Measurements from ENCODE around the gene ZNF584. TPM values are rescaled to one million over a fixed set of nuclear protein-coding genes. Genes with fewer than 3 reads are reported as not detected.

The ZNF584 gene
- total and polyA plus RNA-seq, 2 donors (not counting 3 experiments of a cell fraction or from before 2014, with no cell fraction given): 5.9 to 12.4 TPM

DNA sequence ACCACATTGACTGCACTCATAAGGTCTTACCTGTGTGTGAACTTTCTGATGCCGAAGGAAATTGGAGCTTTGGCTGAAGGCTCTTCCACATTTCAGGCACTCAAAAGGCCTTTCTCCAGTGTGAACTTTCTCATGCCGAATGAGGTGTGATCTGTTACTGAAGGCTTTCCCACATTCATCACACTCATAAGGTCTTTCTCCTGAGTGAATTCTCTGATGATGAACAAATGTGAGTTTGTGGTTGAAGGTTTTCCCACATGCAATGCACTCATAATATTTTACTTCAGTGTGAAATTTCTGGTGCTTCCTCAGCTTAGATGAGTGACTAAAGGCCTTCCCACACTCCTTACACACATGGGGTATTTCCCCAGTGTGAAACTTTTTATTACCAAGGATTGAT is 25.8 kb downstream of the ZNF584 start:
- H3K9me3 ChIP-seq (replicated peaks; ENCODE audit: control insufficient read depth, insufficient read depth, low read length): peaks cover 40% of the 10 kb centered on the region
- intact Hi-C loops (cut with micrococcal nuclease) (no loop called here), dilution Hi-C loops (cut with MboI; ENCODE audit: extremely low pct_ligation_motif_present, low sequenced_read_pairs) (no loop called here)
- no peak overlapping the region for H3K9ac ChIP-seq (replicated peaks; ENCODE audit: extremely low read depth, insufficient read depth, low read length)
- H3K27ac ChIP-seq (ENCODE audit: insufficient read depth, low read depth, low read length): no peak overlapping the region
- no peak overlapping the region for H3K4me3 ChIP-seq (replicated peaks in 1 of 3; ENCODE audit: insufficient read depth in 1 of 3, low read depth in 1 of 3, low read length in 3 of 3)
- BruUV-seq (replicated peaks): no TSS peak
- H3K79me2 ChIP-seq (ENCODE audit: control insufficient read depth, insufficient read depth, low read length): no peaks in the 10 kb centered on the region
- H3K27me3 ChIP-seq (ENCODE audit: control insufficient read depth in 2 of 2, insufficient read depth in 2 of 2, low read length in 2 of 2): no peaks in the 10 kb centered on the region
- no peak for TF ChIP-seq EZH2 (IDR thresholded peaks at IDR 0.05; ENCODE audit: borderline replicate concordance, low read depth, low read length, severe bottlenecking)
- TF ChIP-seq MYC (IDR thresholded peaks at IDR 0.05; ENCODE audit: low read depth, low read length): no peak
- TF ChIP-seq CTCF (IDR thresholded peaks at IDR 0.05; ENCODE audit: extremely low read depth in 1 of 2, insufficient read depth in 1 of 2, low read depth in 1 of 2, low read length in 2 of 2): no peak
- TF ChIP-seq JUN (IDR thresholded peaks at IDR 0.05; ENCODE audit: borderline replicate concordance, insufficient read depth, insufficient read length, low read depth): no peak
- TF ChIP-seq POLR2AphosphoS5 (IDR thresholded peaks at IDR 0.05; ENCODE audit: insufficient read depth, low read depth, low read length): no peak
- TF ChIP-seq FOS (IDR thresholded peaks at IDR 0.05; ENCODE audit: borderline replicate concordance, insufficient read depth, low read length): no peak
- H3K36me3 ChIP-seq (ENCODE audit: control insufficient read depth in 2 of 2, extremely low read depth in 1 of 2, insufficient read depth in 2 of 2, low read length in 2 of 2): peaks cover 11 to 15% of the 10 kb centered on the region in 2 experiments
- peaks cover 1% of the 10 kb centered on the region for H3K4me1 ChIP-seq (ENCODE audit: control insufficient read depth, extremely low read depth, insufficient read depth, low read length)
- ChIA-PET CTCF (no interaction called here), POLR2A (no interaction called here)
- FAIRE-seq: no peak
- H3K4me2 ChIP-seq (ENCODE audit: insufficient read depth, low read length): no peak overlapping the region
- no peaks in the 10 kb centered on the region for H4K20me1 ChIP-seq (replicated peaks; ENCODE audit: control insufficient read depth, extremely low read depth, insufficient read depth, low read length)
- DNase-seq (ENCODE audit: low read depth, low spot score): no peak
- no peaks in the 10 kb centered on the region for H3K9me1 ChIP-seq (replicated peaks; ENCODE audit: control insufficient read depth, extremely low read depth, insufficient read depth, low read length)
- no peak overlapping the region for H2AFZ ChIP-seq (ENCODE audit: low read depth, low read length)

All from endothelial cell of umbilical vein (primary cell).